T47D (cell line): ENCODE data around the gene GOLGA1.
A peak's percentile ranks its signal among the peaks of the same experiment; 100 is the strongest.
"Not testable (repeated sequence)": the region's sequence is repeated elsewhere in the genome, so short reads cannot be mapped to it uniquely, and the experiment has no call there.

Source experiments
- DNase-seq, 2 experiments: peaks; one replicate each; pipeline versions ENCODE4 v3.0.0 to v3.0.0-alpha.2; 2011 to 2012; ENCODE audit warnings: low read depth in 1 of 2, low spot score in 1 of 2
- JUND ChIP-seq: IDR thresholded peaks from 2 replicates; pipeline ENCODE4 v1.6.1; 2012; ENCODE audit warnings: low read depth
- in situ Hi-C: cut with HindIII; loops from 2 replicates; pipeline ENCODE4 v1.10.0; 2016; ENCODE audit warnings: low sequenced_read_pairs, low pct_unique_long_range_greater_than_20kb

The GOLGA1 gene

GRCh38 chr9:124940894-124941678 lies at the start of gene GOLGA1:
Gene GOLGA1 (minus strand): TSS chr9:124941083. CDS start chr9:124938711, 2,372 bp downstream.
- DNase-seq = peak; percentile 96 to 98
- TF ChIP-seq JUND = no peak
- in situ Hi-C loops = no loop called here

GRCh38 chr9:124983698-124984097 lies 42.8 kb upstream of the GOLGA1 start:
- TF ChIP-seq JUND = no peak
- in situ Hi-C loops = no loop called here
- no peak for DNase-seq

GRCh38 chr9:124980431-124980830 lies 39.5 kb upstream of the GOLGA1 start:
- TF ChIP-seq JUND = no peak
- in situ Hi-C loops = no loop called here
- DNase-seq = no peak

- no peak for DNase-seq
- TF ChIP-seq JUND = no peak
- in situ Hi-C loops = no loop called here
These were observed 34.2 kb upstream of the GOLGA1 start for GRCh38 chr9:124975131-124975530.

- in situ Hi-C loops = no loop called here
- DNase-seq = no peak
- TF ChIP-seq JUND = no peak
These were observed 32.9 kb upstream of the GOLGA1 start for GRCh38 chr9:124973807-124974206.

GRCh38 chr9:124972241-124972770 lies 31.4 kb upstream of the GOLGA1 start:
- in situ Hi-C loops = no loop called here
- DNase-seq = no peak
- no peak for TF ChIP-seq JUND

- in situ Hi-C loops = no loop called here
- DNase-seq = no peak
- TF ChIP-seq JUND = no peak
These were observed 28.5 kb upstream of the GOLGA1 start for GRCh38 chr9:124969401-124969800.

GRCh38 chr9:124968238-124968637 lies 27.4 kb upstream of the GOLGA1 start:
- in situ Hi-C loops = no loop called here
- TF ChIP-seq JUND = no peak
- DNase-seq = no peak

GRCh38 chr9:124965775-124966568 lies 25.1 kb upstream of the GOLGA1 start:
- DNase-seq = not testable (repeated sequence)

GRCh38 chr9:124964604-124965003 lies 23.7 kb upstream of the GOLGA1 start:
- DNase-seq = no peak
- in situ Hi-C loops = no loop called here
- no peak for TF ChIP-seq JUND

More at GRCh38 chr9:124965775-124966568, 25.1 kb upstream of the GOLGA1 start:
- in situ Hi-C loops = not testable (repeated sequence)

- in situ Hi-C loops = no loop called here
- TF ChIP-seq JUND = no peak
- no peak for DNase-seq
These were observed 23.2 kb upstream of the GOLGA1 start for GRCh38 chr9:124964056-124964455.

- in situ Hi-C loops = no loop called here
- TF ChIP-seq JUND = no peak
- DNase-seq = no peak
These were observed 19.5 kb upstream of the GOLGA1 start for GRCh38 chr9:124960409-124960752.

GRCh38 chr9:124959671-124960408 lies 19.0 kb upstream of the GOLGA1 start:
- in situ Hi-C loops, DNase-seq: not testable (repeated sequence)
